Superior temporal gyrus (tissue), 1 donor: ENCODE results near the gene VSIG10L.

Source experiments
- DNase-seq: peaks from one replicate; pipeline ENCODE4 v3.0.0-alpha.2; 2016; ENCODE audit errors: extremely low spot score

The VSIG10L gene

DNA sequence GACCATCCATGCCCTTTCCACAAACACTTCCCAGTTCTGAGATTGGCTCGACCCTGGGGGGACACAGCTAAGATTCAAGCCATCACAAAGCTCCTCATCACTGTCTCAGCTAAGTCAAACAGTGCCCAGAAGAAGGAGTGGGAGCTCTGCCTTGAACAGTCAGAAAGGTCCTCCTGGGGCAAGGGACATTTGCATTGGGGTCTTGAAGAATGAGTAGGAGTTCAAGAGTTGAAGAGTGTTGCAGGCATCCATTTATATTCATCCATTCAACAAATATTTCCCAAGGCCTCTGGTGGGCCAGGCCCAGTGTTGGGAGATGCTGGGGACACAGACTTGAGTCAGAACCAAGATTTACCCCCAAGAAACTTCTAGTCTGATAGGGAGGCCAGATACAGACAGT is 24.0 kb downstream of the VSIG10L start:
- DNase-seq: no peak

DNA sequence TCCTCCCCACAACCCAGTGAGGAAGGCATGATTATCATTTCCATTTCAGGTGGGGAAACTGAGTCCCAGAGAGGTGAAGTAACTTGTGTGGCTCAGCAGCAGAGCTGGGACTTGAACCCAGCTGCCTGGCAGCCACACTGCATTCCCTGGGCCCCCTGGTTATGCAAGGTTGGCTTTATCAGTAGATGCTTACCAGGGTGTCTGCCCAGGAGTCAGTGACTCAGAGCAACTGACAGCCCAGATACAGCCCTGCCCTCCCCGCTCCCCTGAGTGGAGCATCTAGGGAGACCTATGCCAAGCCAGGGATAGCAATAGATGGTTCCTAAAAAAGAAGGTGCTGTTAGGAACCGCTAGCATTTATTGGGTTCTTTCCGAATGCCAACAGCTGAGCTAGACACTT is 24.6 kb downstream of the VSIG10L start:
- DNase-seq: no peak

DNA sequence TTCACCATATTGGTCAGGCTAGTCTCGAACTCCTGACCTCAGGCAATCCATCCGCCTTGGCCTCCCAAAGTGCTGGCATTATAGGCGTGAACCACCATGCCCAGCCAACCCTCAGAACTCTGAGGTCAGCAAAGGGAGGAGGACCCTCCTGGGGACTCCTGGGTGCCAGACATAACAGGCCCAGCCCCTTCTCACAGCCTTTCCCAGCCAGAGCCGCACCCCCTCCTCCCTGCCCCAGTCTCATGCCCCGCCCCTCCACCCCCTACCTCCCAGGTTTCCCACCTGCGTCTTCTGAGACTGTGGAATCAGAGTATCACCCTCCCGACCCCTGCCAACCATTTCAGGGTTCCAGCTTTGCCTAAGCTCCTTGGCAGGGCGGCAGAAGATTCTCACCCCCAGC is 25.3 kb downstream of the VSIG10L start:
- DNase-seq: no peak

DNA sequence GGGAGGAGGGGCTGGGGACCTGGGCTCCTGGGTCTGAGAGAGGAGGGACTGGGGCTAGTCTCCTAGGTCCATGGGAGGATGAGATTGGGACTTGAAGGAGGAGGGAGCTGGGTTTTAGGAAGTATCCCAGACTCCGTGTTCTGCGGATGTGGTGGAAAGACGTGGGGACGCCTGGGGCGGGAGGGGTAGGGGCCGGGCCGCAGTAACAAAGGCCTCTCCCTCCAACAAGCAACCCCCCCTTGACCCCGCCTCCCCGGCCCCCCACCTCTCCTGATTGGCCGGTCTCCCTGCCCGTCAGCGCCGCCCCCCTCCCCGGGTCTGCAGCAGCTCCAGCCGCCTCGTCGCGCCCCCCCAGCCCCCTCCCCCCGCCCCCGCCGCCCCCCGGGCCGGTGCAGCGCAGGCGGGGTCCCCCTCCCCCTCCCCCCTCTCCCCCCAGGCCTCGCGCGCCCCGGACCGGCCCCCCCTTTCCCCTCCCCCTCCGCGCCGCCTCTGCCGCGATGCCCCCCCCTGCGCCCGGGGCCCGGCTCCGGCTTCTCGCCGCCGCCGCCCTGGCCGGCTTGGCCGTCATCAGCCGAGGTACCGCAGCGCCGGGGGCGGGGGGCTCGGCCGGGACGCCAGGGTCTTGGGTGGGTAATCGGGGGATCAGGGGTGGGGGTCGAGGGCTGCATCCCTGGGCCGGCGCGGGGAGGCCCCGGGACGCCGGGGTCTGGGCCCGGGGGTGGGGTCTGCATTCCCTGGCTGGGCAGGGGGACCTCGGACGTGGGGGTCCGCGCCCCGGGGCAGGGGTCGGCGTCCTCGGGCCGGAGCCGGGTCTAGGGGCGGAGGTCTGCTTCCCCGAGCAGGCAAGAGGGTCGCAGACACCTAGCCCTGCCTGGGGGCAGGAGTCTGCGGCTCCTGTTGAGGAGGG is 30.3 kb downstream of the VSIG10L start, which contains the start of gene IGLON5:
Gene IGLON5 (plus strand): TSS at position 294 of the 907 bp plus-strand sequence. CDS start 204 bp downstream, at position 498.
- DNase-seq: no peak

DNA sequence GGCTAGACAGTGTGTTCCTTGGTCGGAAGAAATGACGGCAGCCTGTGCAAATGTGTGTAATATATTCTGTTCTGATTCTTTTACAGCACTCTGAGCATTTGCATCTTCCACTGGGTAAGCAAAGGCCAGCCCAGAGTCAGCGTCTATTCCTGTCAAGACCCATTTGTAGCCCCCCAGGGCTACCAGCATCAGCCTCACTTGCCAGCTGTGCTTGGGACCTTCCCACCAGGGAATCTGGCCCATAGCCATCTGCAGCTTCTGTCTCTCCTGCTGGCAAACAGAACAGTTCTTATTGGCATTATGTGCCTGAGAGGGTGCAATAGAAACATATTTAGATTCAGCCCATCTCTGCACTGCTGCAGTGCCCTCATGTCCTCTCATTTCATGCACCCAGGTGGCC is 36.5 kb downstream of the VSIG10L start:
- no peak for DNase-seq

DNA sequence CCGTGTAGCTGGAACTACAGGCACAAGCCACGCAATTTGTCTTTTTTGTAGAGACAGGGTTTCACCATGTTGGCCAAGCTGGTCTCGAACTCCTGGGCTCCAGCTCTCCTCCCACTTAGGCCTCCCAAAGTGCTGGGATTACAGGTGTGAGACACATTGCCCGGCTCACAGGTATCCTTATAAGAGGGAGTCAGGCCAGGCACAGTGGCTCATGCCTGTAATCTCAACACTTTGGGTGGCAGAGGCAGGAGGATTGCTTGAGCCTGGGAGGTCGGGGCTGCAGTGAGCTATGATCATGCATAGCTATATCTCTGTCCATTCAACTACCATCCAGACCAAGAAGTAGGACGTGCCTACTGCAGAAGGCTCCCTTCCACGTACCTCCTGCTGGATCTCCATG is 40.7 kb downstream of the VSIG10L start:
- no peak for DNase-seq

DNA sequence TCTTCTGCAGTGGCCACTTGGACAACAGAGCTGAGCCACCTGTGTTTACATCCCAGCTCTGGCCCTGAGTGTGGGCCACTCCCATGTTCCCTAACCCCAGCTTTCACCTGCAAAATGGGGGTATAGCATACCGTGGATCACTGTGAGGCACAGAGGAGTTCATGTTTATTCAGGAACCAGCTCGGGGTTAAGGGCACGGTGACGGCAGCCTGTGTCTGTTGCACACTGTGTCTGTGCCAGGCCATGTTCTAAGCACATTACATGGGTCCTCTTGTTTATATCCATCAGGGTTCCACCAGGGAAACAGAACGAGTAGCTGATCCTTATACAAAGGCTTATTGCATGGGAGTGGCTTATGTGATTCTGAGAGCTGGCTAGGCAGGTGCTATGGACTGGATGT is 44.5 kb downstream of the VSIG10L start:
- no peak for DNase-seq

DNA sequence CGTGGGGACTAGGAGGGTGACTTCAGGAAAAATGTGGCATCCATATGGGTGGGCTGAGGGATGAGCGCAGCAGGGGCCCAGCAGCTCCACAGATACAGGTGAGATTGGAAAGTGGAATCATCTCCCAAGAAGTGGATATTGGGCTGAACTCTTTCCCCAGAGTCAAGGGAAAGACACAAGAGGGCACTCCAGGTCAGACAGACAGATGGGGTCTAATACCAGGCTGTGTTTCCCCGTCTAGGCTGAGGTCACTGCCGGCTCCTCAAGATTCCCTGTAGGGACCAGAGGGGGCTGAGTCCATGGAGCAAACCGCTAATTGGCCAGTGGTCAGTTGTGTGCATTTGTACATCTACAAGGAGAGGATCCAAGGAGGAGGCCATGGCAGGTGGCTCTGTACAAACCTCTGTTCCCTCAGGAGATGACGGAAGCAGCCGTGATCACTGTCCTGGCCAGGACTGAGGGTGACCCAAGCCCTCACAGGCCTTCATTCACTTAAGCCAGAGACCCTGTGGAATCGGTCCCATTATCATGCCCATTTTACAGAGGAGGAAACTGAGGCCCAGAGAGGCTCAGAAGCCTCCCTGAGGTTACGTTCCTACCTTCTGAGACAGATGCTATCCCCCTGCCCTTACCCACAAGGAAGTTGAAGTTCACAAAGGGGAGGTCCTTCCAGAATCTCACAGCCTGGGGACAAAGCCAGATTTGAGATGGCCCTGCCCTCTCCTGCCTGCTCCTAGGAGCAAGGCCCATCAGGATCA is 45.4 kb downstream of the VSIG10L start:
- no peak for DNase-seq

DNA sequence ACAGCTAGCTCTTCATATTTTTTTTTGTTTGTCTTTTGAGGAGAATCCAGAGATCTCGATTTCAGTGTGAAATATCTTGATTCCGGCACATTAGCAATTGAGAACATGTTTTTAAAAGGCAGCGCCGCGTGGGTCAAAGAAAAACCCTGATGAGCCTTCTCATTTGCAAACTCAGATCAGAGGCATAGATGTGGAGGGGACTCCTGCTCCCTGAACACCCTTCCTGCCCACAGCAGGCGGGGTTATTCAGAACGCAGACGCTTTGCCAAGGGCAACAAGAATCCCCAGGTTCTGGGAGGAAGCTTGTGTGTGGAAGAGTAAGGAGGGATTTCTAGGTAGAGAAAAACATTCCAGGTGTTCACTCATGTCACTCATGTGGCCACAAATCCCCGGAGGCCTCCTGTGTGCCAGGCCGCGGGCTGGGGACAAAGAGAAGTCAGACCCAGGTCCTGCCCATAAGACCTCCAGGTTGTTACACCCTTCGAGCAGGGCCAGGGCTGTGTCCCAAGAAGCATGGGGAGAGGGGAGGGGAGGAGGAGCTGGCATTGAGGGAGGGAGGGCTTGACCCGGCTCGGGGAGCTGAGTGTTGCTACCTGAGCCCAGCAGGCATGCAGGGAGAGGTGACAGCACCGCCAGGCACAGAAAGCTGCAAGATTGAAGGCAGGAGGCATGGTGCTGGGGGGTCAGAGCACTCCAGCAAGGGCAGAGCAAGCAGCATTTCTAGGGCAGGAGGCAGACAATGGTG is 46.4 kb downstream of the VSIG10L start:
- DNase-seq: no peak

DNA sequence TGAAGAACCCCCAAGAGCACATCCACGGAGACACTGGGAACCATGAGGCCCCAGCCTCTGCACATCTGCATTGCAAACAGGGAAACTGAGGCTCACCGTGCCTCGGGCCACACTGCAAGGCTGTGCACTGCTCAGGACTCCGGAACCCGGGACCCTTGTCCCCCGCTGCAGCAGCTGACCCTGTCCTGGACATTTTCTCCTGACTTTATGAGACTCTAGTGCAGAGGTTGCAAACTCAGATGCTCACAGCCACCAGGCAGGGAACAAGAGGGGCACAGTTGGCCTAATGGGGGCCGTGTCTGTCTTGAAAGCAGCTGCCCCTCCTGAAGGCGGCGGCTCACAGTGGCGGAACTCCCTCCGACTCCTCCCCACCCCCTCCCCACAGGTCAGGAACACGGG is 47.0 kb downstream of the VSIG10L start:
- DNase-seq: no peak

DNA sequence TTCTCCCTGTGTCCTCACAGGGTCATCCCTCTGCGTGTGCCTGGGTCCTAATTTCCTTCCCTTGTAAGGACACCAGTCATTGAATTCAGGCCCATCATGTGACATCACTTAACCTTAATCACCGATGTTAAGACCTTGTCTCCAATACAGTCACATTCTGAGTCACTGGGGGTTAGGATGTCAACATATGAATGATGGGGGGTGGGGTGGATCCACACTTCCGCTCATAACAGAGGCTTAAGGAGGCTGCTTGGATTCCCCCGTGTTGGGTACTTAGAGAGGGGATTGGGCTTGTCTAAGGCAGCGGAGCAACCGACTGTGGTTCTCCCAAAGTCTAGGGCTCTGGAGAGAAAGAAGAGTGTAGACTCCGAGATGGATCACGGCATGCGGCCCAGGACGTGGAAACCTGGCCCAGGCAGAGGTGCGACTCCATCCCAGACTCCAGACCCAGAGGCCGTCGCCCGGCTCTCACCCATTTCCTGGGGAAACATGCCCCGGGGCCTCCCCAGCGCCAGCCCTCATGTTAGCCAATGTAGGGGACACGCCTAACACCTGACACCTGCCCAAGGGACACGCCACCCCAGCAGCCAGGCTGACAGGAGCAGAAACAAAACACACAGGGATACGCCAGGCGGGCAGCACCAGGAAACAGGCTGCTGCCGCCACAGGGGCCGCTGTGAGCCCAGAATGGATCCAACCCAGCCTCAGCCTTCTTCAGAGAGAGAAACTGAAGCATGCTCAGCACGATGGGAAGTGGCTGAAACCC is 47.5 kb downstream of the VSIG10L start:
- no peak for DNase-seq

DNA sequence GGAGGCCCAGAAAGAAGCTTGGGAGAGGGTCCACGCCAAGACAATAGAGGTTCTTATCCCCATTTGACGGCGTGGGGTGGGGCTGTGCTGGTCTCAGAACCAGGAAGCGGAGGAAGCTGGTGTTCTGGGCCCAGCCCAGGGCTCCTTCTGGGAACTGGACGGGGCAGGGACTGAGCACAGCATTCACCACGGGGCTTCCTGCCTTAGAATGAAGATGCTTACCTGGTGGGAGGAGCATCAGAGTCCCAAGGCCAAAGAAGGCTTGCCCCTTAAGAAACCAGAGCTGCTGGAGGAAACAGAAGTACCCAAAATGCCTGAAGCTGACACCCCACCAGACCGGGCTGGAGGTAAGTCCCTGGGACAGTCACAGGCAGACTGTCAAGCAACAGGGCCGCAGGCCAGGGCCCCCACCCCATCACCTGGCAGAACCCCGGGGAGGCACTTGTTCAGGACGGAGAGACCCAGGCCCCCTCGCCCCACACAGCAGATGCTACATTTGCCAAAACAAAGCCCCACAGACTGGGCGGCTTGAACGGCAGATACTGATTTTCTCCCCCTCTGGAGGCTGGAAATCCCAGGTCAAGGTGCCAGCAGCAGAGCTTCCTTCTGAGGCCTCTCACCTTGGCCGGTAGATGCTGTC is 48.2 kb downstream of the VSIG10L start:
- no peak for DNase-seq

DNA sequence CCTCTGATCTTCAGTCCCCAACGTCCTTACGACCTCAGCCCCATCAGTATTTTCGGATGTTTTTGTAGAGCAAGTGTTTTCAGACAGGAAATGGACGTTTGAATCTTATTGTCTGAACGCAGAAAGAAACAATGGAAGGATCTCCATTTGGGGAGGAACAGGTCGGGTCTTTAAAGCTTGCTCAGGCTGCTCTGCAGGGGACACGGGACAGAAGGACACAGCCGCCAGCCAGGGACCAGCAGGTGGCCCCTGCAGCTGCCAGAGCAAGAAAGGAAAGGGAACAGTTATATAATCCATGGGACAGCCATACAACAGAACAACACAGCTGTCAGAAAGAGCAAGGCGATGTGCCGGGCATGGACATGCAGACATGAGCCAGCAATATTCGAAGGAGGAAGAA is 49.0 kb downstream of the VSIG10L start:
- peak; percentile 21 for DNase-seq

DNA sequence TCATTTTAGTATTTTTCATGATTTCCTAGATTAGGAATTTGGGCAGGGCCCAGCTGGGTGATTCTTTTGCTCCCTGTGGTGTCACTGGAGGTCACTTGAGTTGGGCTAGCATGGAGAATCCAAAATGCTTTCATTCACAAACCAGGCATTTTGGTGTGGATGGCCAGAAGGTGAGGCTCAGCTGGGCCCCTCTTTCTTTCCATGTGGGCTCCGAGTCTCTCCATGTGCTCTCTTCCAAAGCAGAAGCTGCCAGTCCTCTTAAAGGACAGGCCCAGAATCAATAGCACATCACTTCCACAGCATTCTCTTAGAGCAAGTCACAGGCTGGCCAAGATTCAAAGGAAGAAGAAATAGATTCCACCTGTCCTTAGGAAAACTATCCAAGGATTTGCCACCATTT is 52.3 kb downstream of the VSIG10L start:
- no peak for DNase-seq

DNA sequence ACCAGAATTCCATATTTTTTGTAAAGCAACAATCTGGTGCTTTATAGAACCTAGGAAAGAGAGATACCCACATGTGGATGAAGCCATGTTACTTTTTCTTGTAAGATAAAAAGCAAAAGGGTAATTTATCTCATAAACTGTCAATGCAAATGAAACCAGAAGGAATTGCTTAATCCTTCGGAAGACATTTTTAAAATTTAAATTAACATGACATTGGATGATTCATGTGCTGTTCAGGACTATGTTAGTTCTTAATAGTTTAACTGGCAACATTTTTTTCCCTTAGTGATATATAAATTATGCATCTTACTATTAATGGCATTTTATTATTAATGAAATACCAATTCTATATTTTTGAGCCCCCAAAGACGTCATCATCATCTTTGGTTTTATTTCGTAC is 56.3 kb downstream of the VSIG10L start:
- no peak for DNase-seq

DNA sequence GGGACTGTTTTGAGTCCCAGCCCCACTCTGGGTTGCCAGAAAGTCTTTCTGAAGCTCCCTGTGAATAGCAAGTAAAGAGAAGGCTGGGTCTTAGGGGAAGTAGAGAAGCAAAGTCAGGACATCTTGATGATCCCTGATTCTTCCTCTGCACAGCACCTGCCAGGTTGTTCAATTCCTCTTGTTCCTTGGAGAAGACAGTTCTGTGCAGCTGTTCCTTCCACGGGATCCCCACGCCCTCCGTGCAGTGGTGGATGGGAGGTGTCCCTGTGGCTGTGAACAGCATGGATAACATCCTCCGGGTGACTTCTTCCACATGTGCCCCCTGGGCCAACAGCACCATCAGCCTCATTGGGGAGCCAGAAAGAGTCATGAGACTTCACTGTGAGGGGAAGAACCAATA is 59.6 kb downstream of the VSIG10L start:
- DNase-seq: no peak
